ENCODE data around the gene CDK11A.

GRCh38 chr1:1745651-1746565, 21.8 kb upstream of the CDK11A start:
- TF ChIP-seq, protein P1, sequence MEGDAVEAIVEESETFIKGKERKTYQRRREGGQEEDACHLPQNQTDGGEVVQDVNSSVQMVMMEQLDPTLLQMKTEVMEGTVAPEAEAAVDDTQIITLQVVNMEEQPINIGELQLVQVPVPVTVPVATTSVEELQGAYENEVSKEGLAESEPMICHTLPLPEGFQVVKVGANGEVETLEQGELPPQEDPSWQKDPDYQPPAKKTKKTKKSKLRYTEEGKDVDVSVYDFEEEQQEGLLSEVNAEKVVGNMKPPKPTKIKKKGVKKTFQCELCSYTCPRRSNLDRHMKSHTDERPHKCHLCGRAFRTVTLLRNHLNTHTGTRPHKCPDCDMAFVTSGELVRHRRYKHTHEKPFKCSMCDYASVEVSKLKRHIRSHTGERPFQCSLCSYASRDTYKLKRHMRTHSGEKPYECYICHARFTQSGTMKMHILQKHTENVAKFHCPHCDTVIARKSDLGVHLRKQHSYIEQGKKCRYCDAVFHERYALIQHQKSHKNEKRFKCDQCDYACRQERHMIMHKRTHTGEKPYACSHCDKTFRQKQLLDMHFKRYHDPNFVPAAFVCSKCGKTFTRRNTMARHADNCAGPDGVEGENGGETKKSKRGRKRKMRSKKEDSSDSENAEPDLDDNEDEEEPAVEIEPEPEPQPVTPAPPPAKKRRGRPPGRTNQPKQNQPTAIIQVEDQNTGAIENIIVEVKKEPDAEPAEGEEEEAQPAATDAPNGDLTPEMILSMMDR (IDR thresholded peaks at IDR 0.05): peak in 4 of 7 experiments; percentile 40 to 64 (median 53)
- peak in 1 of 3 donors; percentile 18 for TF ChIP-seq POLR2A (IDR thresholded peaks at IDR 0.05)

Measured in body of pancreas (tissue), 4 donors.